DOHH2 (cell line): ENCODE results near the gene GLRX2.

Source experiments
- H3F3A ChIP-seq: fragments of 200-600 bp; sonication (generic), shearing (Covaris generic); 2 replicates; pipeline ENCODE4 v1.6.0; 2016; ENCODE audit warnings: antibody characterized with exemption, mild to moderate bottlenecking; ENCODE audit not compliant: control insufficient read depth, insufficient read depth
- H3K27ac ChIP-seq: fragments of 200-600 bp; sonication (generic); 2 replicates; pipeline ENCODE4 v1.5.1; 2014; ENCODE audit warnings: low read depth, mild to moderate bottlenecking, low read length, moderate library complexity
- H3K27me3 ChIP-seq: fragments of 200-600 bp; sonication (generic); 2 replicates; pipeline ENCODE4 v1.6.1; 2014; ENCODE audit warnings: mild to moderate bottlenecking, low read length, mixed read lengths; ENCODE audit not compliant: control insufficient read depth
- H3K36me3 ChIP-seq: fragments of 200-600 bp; sonication (generic); 2 replicates; pipeline ENCODE4 v1.6.1; 2014; ENCODE audit warnings: mild to moderate bottlenecking, low read length, moderate library complexity, mixed read lengths; ENCODE audit not compliant: control insufficient read depth
- H3K4me1 ChIP-seq: fragments of 200-600 bp; sonication (generic); 2 replicates; pipeline ENCODE4 v1.6.1; 2014; ENCODE audit warnings: mild to moderate bottlenecking, low read length, mixed read lengths; ENCODE audit not compliant: control insufficient read depth
- H3K4me2 ChIP-seq: fragments of 200-600 bp; sonication (generic); 2 replicates; pipeline ENCODE4 v1.6.0; 2014; ENCODE audit warnings: mild to moderate bottlenecking, low read length, moderate library complexity
- H3K4me3 ChIP-seq: fragments of 200-600 bp; sonication (generic); 2 replicates; pipeline ENCODE4 v1.5.1; 2014; ENCODE audit warnings: mild to moderate bottlenecking, low read length, mixed read lengths
- H3K79me2 ChIP-seq: fragments of 200-600 bp; sonication (generic); 2 replicates; pipeline ENCODE4 v1.6.1; 2014; ENCODE audit warnings: mild to moderate bottlenecking, low read length, mixed read lengths; ENCODE audit not compliant: control insufficient read depth
- H3K9me2 ChIP-seq: fragments of 200-600 bp; sonication (generic); replicated peaks from 2 replicates; pipeline ENCODE4 v1.6.1; 2014; ENCODE audit warnings: mild to moderate bottlenecking, low read length, mixed read lengths; ENCODE audit not compliant: control insufficient read depth
- H3K9me3 ChIP-seq: fragments of 200-600 bp; sonication (generic); 2 replicates; pipeline ENCODE4 v1.6.1; 2014; ENCODE audit warnings: antibody characterized with exemption, low read length, mixed read lengths; ENCODE audit not compliant: control insufficient read depth, insufficient read depth
- H4K20me1 ChIP-seq: fragments of 200-600 bp; sonication (generic); 2 replicates; pipeline ENCODE4 v1.6.0; 2014; ENCODE audit warnings: low read depth, mild to moderate bottlenecking, antibody characterized with exemption, low read length, moderate library complexity; ENCODE audit not compliant: control insufficient read depth, insufficient read depth
- CTCF ChIP-seq: fragments of 200-600 bp; sonication (generic); IDR thresholded peaks from one replicate; pipeline ENCODE4 v1.5.1; 2014; ENCODE audit warnings: antibody characterized with exemption, mild to moderate bottlenecking, low read depth, low read length; ENCODE audit not compliant: poor library complexity, severe bottlenecking
- EZH2phosphoT487 ChIP-seq: fragments of 200-600 bp; sonication (generic); IDR thresholded peaks from 2 replicates; pipeline ENCODE4 v1.6.1; 2017; ENCODE audit warnings: borderline replicate concordance, mild to moderate bottlenecking, antibody characterized with exemption, low read length, moderate library complexity, mixed read lengths

Gene GLRX2

GRCh38 chr1:193109619-193110018, 4.4 kb upstream of the GLRX2 start:
- Histone ChIP-seq H3K9me2 (no peaks in the 10 kb centered on the region), H3K4me2 (no peak overlapping the region), H3K4me1 (peaks cover 14% of the 10 kb centered on the region), H3K79me2 (peaks cover 3% of the 10 kb centered on the region), H3F3A (peaks cover 8% of the 10 kb centered on the region; the same call in 1 of the 2 replicates), H3K27me3 (no peaks in the 10 kb centered on the region), H4K20me1 (no peaks in the 10 kb centered on the region), H3K9me3 (no peaks in the 10 kb centered on the region), H3K4me3 (no peak overlapping the region), H3K27ac (no peak overlapping the region), H3K36me3 (peaks cover 3% of the 10 kb centered on the region; the same call in 1 of the 2 replicates)
- TF ChIP-seq EZH2phosphoT487 (no peak), CTCF (no peak)

DNA sequence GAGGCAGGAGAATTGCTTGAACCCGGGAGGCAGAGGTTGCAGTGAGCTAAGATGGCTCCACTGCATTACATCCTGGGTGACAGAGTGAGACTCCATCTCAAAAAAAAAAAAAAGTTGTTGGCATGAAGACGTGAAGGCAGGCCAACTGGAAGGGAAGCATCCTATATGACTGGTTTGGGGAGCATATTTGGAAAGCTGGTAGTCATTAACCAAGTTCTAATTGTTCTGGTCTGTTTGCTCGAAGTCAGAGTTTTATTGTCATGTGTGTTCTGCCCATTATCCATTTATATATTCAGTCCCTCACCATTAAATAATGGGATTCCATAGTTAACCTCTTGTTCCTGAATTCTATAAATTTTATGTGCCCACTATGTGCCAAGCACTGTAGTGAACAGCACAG, 3.3 kb upstream of the GLRX2 start:
- H3F3A ChIP-seq, result peaks cover 8% of the 10 kb centered on the region; the same call in 1 of the 2 replicates
- no peak overlapping the region for H3K4me2 ChIP-seq
- H3K27ac ChIP-seq, result no peak overlapping the region
- no peak overlapping the region for H3K4me3 ChIP-seq
- no peaks in the 10 kb centered on the region for H3K9me2 ChIP-seq
- peaks cover 15% of the 10 kb centered on the region for H3K79me2 ChIP-seq
- H4K20me1 ChIP-seq, result no peaks in the 10 kb centered on the region
- no peaks in the 10 kb centered on the region for H3K27me3 ChIP-seq
- peaks cover 22% of the 10 kb centered on the region for H3K4me1 ChIP-seq
- TF ChIP-seq EZH2phosphoT487 (no peak), CTCF (no peak)
- no peaks in the 10 kb centered on the region for H3K9me3 ChIP-seq
- H3K36me3 ChIP-seq, result peaks cover 3% of the 10 kb centered on the region; the same call in 1 of the 2 replicates

DNA sequence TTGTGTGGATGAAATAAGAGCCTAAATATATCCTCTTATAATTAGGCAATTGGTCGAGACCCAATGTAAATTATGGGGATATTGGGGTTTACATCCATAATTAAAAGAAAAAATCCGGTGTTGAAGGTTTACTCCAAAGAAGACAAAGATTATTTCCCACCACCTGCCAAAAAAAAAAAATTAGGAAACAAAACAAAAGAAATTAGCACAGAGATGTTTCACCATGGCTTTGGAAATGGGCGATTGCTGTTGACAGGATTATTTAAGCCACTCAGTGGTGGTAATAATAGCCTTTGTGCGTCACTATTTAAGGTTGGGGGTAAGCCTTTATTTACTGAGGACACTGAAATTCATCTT, 585 bp upstream of the GLRX2 start:
- no peak for TF ChIP-seq CTCF
- TF ChIP-seq EZH2phosphoT487, result no peak
- Histone ChIP-seq H4K20me1 (no peaks in the 10 kb centered on the region), H3K4me3 (peak overlapping the region; percentile 80), H3K9me3 (no peaks in the 10 kb centered on the region), H3K4me1 (peaks cover 16% of the 10 kb centered on the region), H3F3A (peaks cover 8% of the 10 kb centered on the region; the same call in 1 of the 2 replicates), H3K4me2 (peak overlapping the region; percentile 77), H3K36me3 (peaks cover 3% of the 10 kb centered on the region; the same call in 1 of the 2 replicates), H3K79me2 (peaks cover 32% of the 10 kb centered on the region), H3K9me2 (no peaks in the 10 kb centered on the region), H3K27ac (0 out of 2 replicates have a peak overlapping the region, but pooled peaks have one; percentile 0), H3K27me3 (no peaks in the 10 kb centered on the region)
